Measurements from ENCODE around the gene PPM1E.

Gene PPM1E

DNA sequence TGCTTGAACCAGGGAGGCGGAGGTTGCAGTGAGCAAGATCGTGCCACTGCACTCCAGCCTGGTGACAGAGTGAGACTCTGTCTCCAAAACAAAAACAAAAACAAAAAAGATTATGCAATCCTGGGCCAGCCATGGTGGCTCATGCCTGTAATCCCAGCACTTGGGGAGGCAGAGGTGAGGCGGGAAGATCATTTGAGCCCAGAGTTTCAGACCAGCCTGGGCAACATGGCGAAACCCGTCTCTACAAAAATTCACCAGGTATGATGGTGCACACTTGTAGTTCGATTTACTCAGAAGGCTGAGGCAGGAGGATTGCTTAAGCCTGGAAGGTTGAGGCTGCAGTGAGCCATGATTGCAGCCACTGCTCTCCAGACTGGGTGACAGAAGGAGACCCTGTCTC, 109.6 kb downstream of the PPM1E start:
- no peak for TF ChIP-seq ZNF274 (IDR thresholded peaks at IDR 0.05; ENCODE audit: low read depth, low read length)
- H3K4me3 ChIP-seq (ENCODE audit: low read length) = no peak overlapping the region

DNA sequence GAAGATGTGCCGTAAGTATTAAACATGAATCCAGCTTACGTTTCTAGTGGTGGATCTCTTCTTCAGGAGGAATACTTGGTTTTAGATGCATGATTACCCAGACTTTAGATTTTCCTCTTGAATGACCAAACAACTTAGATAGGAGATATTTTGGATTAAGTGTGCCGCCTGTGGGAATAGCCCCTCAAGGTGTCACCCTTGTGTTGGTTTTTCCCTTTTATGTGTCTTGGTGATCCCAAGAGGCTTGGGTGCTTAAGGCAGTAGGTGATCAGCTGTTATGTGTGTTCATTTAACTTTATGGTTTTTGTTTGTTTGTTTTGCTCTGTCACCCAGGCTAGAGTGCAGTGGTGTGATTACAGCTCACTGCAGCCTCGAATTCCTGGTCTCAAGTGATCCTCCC, 115.1 kb downstream of the PPM1E start:
- no peak for TF ChIP-seq ZNF274 (IDR thresholded peaks at IDR 0.05; ENCODE audit: low read depth, low read length)
- H3K4me3 ChIP-seq (ENCODE audit: low read length) = no peak overlapping the region

DNA sequence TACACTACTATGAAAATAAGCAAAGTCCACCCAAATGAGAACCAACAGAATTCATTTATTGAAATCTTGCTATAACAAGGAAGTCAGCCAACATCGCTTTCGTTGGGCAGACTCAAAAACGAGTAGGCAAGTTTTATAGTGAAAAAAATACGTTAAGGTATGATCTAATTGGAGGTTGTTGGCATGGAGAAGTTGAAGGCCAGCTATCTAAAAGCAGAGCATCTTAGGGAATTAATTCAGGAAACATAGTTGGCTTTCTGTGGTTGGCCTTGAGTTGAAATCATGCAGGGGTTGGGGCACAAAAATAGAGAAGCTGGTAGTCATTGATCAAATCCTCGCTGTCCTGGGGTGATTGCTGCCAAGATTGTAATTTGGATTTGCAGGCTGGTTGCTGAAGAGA, 118.3 kb downstream of the PPM1E start:
- no peak for TF ChIP-seq ZNF274 (IDR thresholded peaks at IDR 0.05; ENCODE audit: low read depth, low read length)
- H3K4me3 ChIP-seq (ENCODE audit: low read length) = no peak overlapping the region

- H3K4me3 ChIP-seq (ENCODE audit: low read length) = no peak overlapping the region
- TF ChIP-seq ZNF274 (IDR thresholded peaks at IDR 0.05; ENCODE audit: low read depth, low read length) = no peak
Observed at GRCh38 chr17:58875261-58875660, 119.6 kb downstream of the PPM1E start.

DNA sequence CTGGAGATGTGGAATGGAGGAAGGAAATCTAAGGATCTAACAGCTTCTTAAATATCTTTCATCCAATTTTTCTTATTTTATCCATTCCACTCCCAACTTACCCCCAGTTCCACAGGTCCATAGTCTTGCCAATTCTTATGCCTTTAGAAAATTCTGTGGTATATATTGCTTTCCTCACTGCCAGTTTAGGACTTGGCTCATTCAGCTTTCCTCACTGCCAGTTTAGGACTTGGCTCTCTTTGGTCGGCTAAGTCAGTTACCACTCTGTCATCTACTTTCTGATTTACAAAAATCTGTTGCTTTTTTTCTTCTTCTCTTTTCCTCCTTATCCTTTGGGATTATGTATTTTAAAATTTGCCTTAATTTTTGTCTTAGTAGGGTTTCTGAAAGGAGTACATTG, 128.5 kb downstream of the PPM1E start:
- no peak overlapping the region for H3K4me3 ChIP-seq (ENCODE audit: low read length)
- no peak for TF ChIP-seq ZNF274 (IDR thresholded peaks at IDR 0.05; ENCODE audit: low read depth, low read length)

DNA sequence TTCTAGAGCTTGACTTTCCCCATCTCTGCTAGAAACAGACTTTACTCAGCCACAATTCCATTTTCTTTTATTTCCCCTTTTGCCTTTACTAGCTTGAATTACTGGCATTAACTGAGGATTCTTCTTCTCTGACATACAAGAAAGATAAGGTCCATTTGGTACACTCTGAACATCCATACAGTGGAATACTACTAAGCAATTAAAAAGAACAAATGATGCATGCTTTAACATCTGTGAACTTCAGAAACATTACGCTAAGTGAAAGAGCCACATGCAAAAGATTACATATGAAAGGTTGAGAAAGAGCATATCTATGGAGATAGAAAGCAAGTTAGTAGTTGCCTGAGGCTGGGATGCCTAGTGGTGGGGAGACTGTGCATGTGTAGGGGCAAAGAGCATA, 130.9 kb downstream of the PPM1E start:
- H3K4me3 ChIP-seq (ENCODE audit: low read length) = no peak overlapping the region
- TF ChIP-seq ZNF274 (IDR thresholded peaks at IDR 0.05; ENCODE audit: low read depth, low read length) = no peak

- no peak for TF ChIP-seq ZNF274 (IDR thresholded peaks at IDR 0.05; ENCODE audit: low read depth, low read length)
- H3K4me3 ChIP-seq (ENCODE audit: low read length) = no peak overlapping the region
Observed at GRCh38 chr17:58889928-58890327, 134.3 kb downstream of the PPM1E start.

DNA sequence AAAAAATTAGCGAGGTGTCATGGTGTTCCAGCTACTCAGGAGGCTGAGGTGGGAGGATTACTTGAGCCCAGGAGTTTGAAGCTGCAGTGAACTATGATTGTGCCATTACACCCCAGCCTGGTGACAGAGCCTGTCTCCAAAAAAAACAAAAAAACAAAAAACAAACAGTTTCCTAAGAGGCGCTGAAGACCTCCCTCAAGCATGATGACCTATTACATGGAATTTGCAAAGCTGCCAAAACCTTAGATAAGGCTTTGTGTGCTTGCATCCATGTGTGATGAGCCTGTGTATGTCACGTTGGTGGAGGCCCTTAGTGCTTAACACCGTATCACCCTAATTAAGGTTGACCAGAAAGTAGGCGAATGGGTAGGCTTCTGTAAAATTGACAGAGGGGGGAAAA, 143.5 kb downstream of the PPM1E start:
- TF ChIP-seq ZNF274 (IDR thresholded peaks at IDR 0.05; ENCODE audit: low read depth, low read length) = no peak
- no peak overlapping the region for H3K4me3 ChIP-seq (ENCODE audit: low read length)

DNA sequence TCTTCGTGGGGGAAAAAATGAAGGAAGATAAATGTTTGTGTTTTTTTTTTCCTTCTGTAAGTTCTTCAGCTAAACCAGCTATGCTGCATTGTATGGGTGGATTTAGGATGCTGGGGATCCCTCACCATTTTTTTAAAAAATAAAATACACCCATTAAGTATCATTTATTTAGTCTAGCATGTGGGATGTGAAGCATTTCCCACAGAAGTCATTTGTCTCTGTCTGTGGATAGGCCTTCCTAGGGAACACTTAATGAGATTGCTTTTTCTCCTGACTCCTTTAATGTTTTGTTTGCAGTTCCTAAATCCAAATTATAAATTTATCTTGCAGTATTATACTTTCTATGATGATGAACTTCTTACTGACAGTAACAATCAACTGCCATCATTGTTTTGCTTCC, 146.7 kb downstream of the PPM1E start:
- no peak for TF ChIP-seq ZNF274 (IDR thresholded peaks at IDR 0.05; ENCODE audit: low read depth, low read length)
- no peak overlapping the region for H3K4me3 ChIP-seq (ENCODE audit: low read length)

GRCh38 chr17:58911741-58912343, 156.2 kb downstream of the PPM1E start:
- TF ChIP-seq ZNF274 (IDR thresholded peaks at IDR 0.05; ENCODE audit: low read depth, low read length) = no peak
- H3K4me3 ChIP-seq (ENCODE audit: low read length) = no peak overlapping the region

- TF ChIP-seq ZNF274 (IDR thresholded peaks at IDR 0.05; ENCODE audit: low read depth, low read length) = no peak
- no peak overlapping the region for H3K4me3 ChIP-seq (ENCODE audit: low read length)
Observed at GRCh38 chr17:58913552-58913951, 157.9 kb downstream of the PPM1E start.

- TF ChIP-seq ZNF274 (IDR thresholded peaks at IDR 0.05; ENCODE audit: low read depth, low read length) = no peak
- no peak overlapping the region for H3K4me3 ChIP-seq (ENCODE audit: low read length)
Observed at GRCh38 chr17:58913971-58914769, 158.5 kb downstream of the PPM1E start.

DNA sequence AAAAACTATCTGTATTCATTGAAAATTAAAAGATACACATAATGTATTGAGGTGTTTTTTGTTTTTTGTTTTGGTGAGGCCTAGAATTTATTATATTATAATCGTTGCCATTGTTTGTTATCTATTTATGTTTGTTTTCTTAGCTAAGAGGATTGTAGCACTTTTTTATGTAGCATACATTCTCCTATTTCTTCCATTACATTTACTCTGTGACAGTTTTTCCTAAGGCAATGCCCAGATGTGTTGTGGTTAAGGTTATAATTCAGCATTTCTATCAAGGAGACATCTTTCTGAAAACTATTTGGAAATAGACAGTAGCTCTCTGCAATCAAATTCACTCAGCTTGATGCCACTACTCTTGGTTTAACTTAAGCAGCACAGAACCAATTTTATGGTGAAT, 161.6 kb downstream of the PPM1E start:
- H3K4me3 ChIP-seq (ENCODE audit: low read length) = no peak overlapping the region
- TF ChIP-seq ZNF274 (IDR thresholded peaks at IDR 0.05; ENCODE audit: low read depth, low read length) = no peak

DNA sequence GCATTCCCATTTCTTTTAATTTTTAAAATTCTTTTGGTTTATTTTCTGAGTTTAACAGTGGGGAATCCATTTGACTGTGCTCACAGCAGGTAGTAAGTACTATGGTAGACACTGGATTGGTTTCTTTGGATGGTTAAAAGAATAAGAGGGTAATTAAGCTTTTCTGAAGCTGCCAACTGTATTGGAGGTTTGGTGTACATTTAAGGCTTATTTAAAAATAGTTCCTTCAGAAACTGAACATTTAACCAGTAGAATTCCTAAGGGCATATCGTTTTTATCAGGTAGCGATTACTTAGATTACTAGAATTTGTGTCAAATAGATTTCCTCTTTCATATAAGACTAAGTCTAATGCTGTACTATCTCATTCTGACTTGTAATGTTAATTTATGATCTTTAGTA, 162.4 kb downstream of the PPM1E start:
- TF ChIP-seq ZNF274 (IDR thresholded peaks at IDR 0.05; ENCODE audit: low read depth, low read length) = no peak
- H3K4me3 ChIP-seq (ENCODE audit: low read length) = no peak overlapping the region

- TF ChIP-seq ZNF274 (IDR thresholded peaks at IDR 0.05; ENCODE audit: low read depth, low read length) = no peak
- H3K4me3 ChIP-seq (ENCODE audit: low read length) = no peak overlapping the region
Observed at GRCh38 chr17:58918884-58919283, 163.2 kb downstream of the PPM1E start.
